Measurements from ENCODE around the gene SNRNP48.

- TF ChIP-seq CTCF (conservative IDR thresholded peaks at IDR 0.05 in 1 of 2, IDR thresholded peaks at IDR 0.05 in 1 of 2; ENCODE audit: extremely low read depth in 1 of 2, insufficient read depth in 1 of 2, low read depth in 1 of 2, low read length in 2 of 2) (no peak), EZH2 (IDR thresholded peaks at IDR 0.05; ENCODE audit: borderline replicate concordance, low read length) (no peak)
These were observed 4.7 kb downstream of the SNRNP48 start for GRCh38 chr6:7594579-7595125.
